Coronary artery (tissue), 2 donors: ENCODE results near the gene MAPT.

Experiments used
- DNase-seq: peaks from one replicate; pipeline ENCODE4 v3.0.0-alpha.2; 2017; ENCODE audit warnings: low spot score
- H3K27ac ChIP-seq, 2 donors: fragments of 200-600 bp; sonication (generic); one replicate each; pipeline ENCODE4 v1.5.1; 2016 to 2019
- H3K4me3 ChIP-seq: fragments of 200-600 bp; sonication (generic); 2 replicates; pipeline ENCODE4 v1.5.1; 2016; ENCODE audit warnings: mild to moderate bottlenecking, moderate library complexity
- CTCF ChIP-seq: fragments of 200-600 bp; sonication (generic); IDR thresholded peaks from one replicate; pipeline ENCODE4 v1.5.1; 2019; ENCODE audit warnings: antibody characterized with exemption

The MAPT gene

GRCh38 chr17:45924332-45924820 is 30.0 kb downstream of the MAPT start:
- TF ChIP-seq CTCF = no peak
- H3K27ac ChIP-seq = no peak overlapping the region
- H3K4me3 ChIP-seq = no peak overlapping the region
- DNase-seq = no peak

GRCh38 chr17:45925311-45925710 is 31.0 kb downstream of the MAPT start:
- TF ChIP-seq CTCF = no peak
- Histone ChIP-seq H3K27ac (no peak overlapping the region), H3K4me3 (no peak overlapping the region)

GRCh38 chr17:45927247-45927646 is 32.9 kb downstream of the MAPT start:
- H3K4me3 ChIP-seq = no peak overlapping the region
- H3K27ac ChIP-seq = no peak overlapping the region
- no peak for DNase-seq
- no peak for TF ChIP-seq CTCF

More at GRCh38 chr17:45925311-45925710, 31.0 kb downstream of the MAPT start:
- DNase-seq = no peak

- TF ChIP-seq CTCF = no peak
- Histone ChIP-seq H3K27ac (no peak overlapping the region), H3K4me3 (no peak overlapping the region)
- DNase-seq = no peak
Measured at GRCh38 chr17:45929344-45929743, 35.0 kb downstream of the MAPT start.

- Histone ChIP-seq H3K27ac (no peak overlapping the region), H3K4me3 (no peak overlapping the region)
- DNase-seq = no peak
- no peak for TF ChIP-seq CTCF
Measured at GRCh38 chr17:45930420-45930951, 36.1 kb downstream of the MAPT start.

GRCh38 chr17:45931677-45932076 is 37.3 kb downstream of the MAPT start:
- DNase-seq = no peak
- no peak overlapping the region for H3K4me3 ChIP-seq
- H3K27ac ChIP-seq = no peak overlapping the region
- TF ChIP-seq CTCF = no peak
